HG02938 (cell line): ENCODE results near the gene KRTAP10-2.
"Not testable (repeated sequence)": the region's sequence is repeated elsewhere in the genome, so short reads cannot be mapped to it uniquely, and the experiment has no call there.

Experiments
- ATAC-seq: cut with Tn5 transposase; IDR thresholded peaks from one replicate; pipeline ENCODE4 v1.9.1; 2021; ENCODE audit warnings: mild to moderate bottlenecking, moderate library complexity; ENCODE audit not compliant: unreplicated experiment

The KRTAP10-2 gene

GRCh38 chr21:44568261-44568660, 17.0 kb upstream of the KRTAP10-2 start:
- ATAC-seq: no peak

GRCh38 chr21:44567481-44568171, 16.3 kb upstream of the KRTAP10-2 start:
- ATAC-seq: no peak

GRCh38 chr21:44566403-44566802, 15.1 kb upstream of the KRTAP10-2 start:
- ATAC-seq: no peak

GRCh38 chr21:44564886-44565598, 13.7 kb upstream of the KRTAP10-2 start:
- ATAC-seq: no peak

GRCh38 chr21:44564099-44564498, 12.8 kb upstream of the KRTAP10-2 start:
- ATAC-seq: no peak

GRCh38 chr21:44558695-44559094, 7.4 kb upstream of the KRTAP10-2 start, which contains the start of gene KRTAP10-3:
Gene KRTAP10-3, minus strand, starts transcription at chr21:44558795. Its CDS starts 80 bp downstream, at chr21:44558715.
- ATAC-seq: no peak

GRCh38 chr21:44558329-44558675, 7.0 kb upstream of the KRTAP10-2 start:
- not testable (repeated sequence) for ATAC-seq

GRCh38 chr21:44557491-44558328, 6.4 kb upstream of the KRTAP10-2 start:
- no peak for ATAC-seq

- no peak for ATAC-seq
These were observed 5.6 kb upstream of the KRTAP10-2 start for GRCh38 chr21:44556879-44557278.

- no peak for ATAC-seq
These were observed 4.0 kb upstream of the KRTAP10-2 start for GRCh38 chr21:44555200-44555875.

GRCh38 chr21:44552681-44553080, 1.4 kb upstream of the KRTAP10-2 start:
- ATAC-seq: no peak

GRCh38 chr21:44552136-44552535, 831 bp upstream of the KRTAP10-2 start:
- ATAC-seq: no peak

- ATAC-seq: no peak
These were observed 498 bp downstream of the KRTAP10-2 start for GRCh38 chr21:44550807-44551206.

- ATAC-seq: not testable (repeated sequence)
These were observed 1.0 kb downstream of the KRTAP10-2 start for GRCh38 chr21:44550285-44550684.

GRCh38 chr21:44549525-44550211, 1.6 kb downstream of the KRTAP10-2 start:
- ATAC-seq: no peak

- no peak for ATAC-seq
These were observed 2.4 kb downstream of the KRTAP10-2 start for GRCh38 chr21:44548922-44549321.

GRCh38 chr21:44548381-44548780, 2.9 kb downstream of the KRTAP10-2 start:
- no peak for ATAC-seq

GRCh38 chr21:44547656-44548331, 3.5 kb downstream of the KRTAP10-2 start:
- no peak for ATAC-seq

- ATAC-seq: no peak
These were observed 6.7 kb downstream of the KRTAP10-2 start for GRCh38 chr21:44544566-44544965.

GRCh38 chr21:44542716-44543115, 8.6 kb downstream of the KRTAP10-2 start:
- ATAC-seq: no peak
